ENCODE results near the gene PANX2. TPM values are rescaled to one million over a fixed set of nuclear protein-coding genes. Genes with fewer than 3 reads are reported as not detected.

The PANX2 gene
- total and polyA plus RNA-seq, 2 donors (not counting 1 experiment from before 2014, with no cell fraction given) = 0.04 to 0.59 TPM

DNA sequence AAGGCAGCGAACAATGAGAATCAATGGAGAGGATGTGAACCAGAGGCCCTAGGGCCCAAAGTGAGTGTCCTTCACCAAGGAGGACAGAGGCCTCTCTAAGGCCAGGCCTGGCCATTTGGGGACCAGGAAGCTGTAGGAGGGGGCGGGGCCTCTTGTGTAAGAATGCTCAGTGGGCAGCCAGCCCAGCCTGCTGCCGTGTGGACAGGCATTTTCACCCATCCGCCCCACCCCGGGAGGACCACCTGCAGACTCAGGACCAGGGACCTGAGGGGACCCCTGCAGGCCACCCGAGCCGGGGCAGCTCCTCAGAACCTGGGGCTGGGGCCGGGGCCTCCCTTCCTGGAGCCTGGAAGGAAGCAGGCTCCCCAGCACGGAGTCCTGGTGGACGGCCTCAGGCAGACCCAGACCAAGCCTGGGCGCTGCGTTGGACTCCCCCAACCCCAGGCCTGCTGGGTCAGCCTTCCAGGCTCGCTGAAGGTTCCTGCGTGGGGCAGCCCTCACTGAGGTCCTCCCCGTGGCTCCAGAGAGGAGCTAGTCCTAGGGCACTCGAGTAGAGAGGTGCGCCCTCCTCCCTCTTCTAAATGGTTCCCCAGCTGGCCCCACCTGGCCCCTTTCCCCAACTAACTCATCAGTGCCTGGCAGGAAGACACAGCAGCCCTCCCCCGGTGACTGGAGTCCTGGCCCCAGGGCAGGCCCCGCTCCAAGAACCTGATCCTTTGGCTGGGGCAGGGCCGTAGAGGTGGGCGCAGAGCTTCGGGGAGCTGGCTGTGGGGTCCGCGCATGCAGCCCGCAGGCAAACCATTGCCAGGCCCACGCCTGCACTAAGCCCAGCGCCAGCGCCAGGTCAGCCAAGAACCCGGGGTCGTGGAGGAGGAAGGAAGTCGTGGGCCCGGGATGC is 13.7 kb downstream of the PANX2 start:
- Mint-ChIP-seq H3K4me1 (peaks cover 35% of the 10 kb centered on the region), H3K27me3 (peaks cover 5% of the 10 kb centered on the region), H3K27ac (peak overlapping the region; percentile 65), H3K9me3 (ENCODE audit: insufficient read depth) (no peaks in the 10 kb centered on the region), H3K4me3 (peak overlapping the region; percentile 81)
- peak; percentile 40 for DNase-seq
- intact Hi-C loops (cut with micrococcal nuclease) = loop anchor here (1.0 to 2.0 kb wide), 2 partner anchors 11 to 17 kb away; partner anchors contain the start of gene SELENOO
- H3K27ac ChIP-seq (ENCODE audit: low read length in 2 of 2) = no peak overlapping the region
- H3K4me2 ChIP-seq (replicated peaks; ENCODE audit: low read depth, low read length, poor library complexity, severe bottlenecking) = peak overlapping the region; percentile 99
- TF ChIP-seq EZH2 (IDR thresholded peaks at IDR 0.05; ENCODE audit: borderline replicate concordance, insufficient read depth, low read depth, low read length, poor library complexity, severe bottlenecking) = no peak
- TF ChIP-seq, protein P1, sequence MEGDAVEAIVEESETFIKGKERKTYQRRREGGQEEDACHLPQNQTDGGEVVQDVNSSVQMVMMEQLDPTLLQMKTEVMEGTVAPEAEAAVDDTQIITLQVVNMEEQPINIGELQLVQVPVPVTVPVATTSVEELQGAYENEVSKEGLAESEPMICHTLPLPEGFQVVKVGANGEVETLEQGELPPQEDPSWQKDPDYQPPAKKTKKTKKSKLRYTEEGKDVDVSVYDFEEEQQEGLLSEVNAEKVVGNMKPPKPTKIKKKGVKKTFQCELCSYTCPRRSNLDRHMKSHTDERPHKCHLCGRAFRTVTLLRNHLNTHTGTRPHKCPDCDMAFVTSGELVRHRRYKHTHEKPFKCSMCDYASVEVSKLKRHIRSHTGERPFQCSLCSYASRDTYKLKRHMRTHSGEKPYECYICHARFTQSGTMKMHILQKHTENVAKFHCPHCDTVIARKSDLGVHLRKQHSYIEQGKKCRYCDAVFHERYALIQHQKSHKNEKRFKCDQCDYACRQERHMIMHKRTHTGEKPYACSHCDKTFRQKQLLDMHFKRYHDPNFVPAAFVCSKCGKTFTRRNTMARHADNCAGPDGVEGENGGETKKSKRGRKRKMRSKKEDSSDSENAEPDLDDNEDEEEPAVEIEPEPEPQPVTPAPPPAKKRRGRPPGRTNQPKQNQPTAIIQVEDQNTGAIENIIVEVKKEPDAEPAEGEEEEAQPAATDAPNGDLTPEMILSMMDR (IDR thresholded peaks at IDR 0.05) = no peak
- H3K9ac ChIP-seq (ENCODE audit: low read length) = peak overlapping the region; percentile 80
- no peak for ATAC-seq (ENCODE audit: low read depth)
- WGBS (ENCODE audit: insufficient coverage) = 64% methylated on average over 31 of the region's 32 CpGs
- peaks cover 47 to 52% of the 10 kb centered on the region in 2 donors for H3K4me1 ChIP-seq (ENCODE audit: control insufficient read depth in 2 of 2, insufficient read depth in 2 of 2, low read length in 2 of 2)
- peak overlapping the region in 2 of 5 experiments; percentile 62 to 70 for H3K4me3 ChIP-seq (ENCODE audit: control extremely low read depth in 1 of 5, extremely low read depth in 1 of 5, insufficient read depth in 1 of 5, low read depth in 2 of 5, low read length in 4 of 5)
- H3K27me3 ChIP-seq (replicated peaks in 1 of 4; ENCODE audit: control extremely low read depth in 1 of 4, control insufficient read depth in 3 of 4, insufficient read depth in 4 of 4, low read length in 3 of 4) = peaks cover 0 to 21% (median 2%) of the 10 kb centered on the region in 4 experiments
- ChIA-PET CTCF (interaction anchor here (0.5 to 0.9 kb wide), 2 partner anchors 11 to 25 kb away, joined by 3 to 4 read pairs; no protein-coding TSS in a partner anchor), POLR2A (interaction anchor here (1.1 kb wide), 1 partner anchor 11 kb away, joined by 3 read pairs; no protein-coding TSS in a partner anchor)
- H3K36me3 ChIP-seq (replicated peaks in 1 of 2; ENCODE audit: control extremely low read depth in 1 of 2, control insufficient read depth in 1 of 2, extremely low read depth in 1 of 2, insufficient read depth in 2 of 2, low read length in 1 of 2) = peaks cover 0 to 7% of the 10 kb centered on the region in 2 experiments
- peak overlapping the region; percentile 76 for H2AFZ ChIP-seq (ENCODE audit: insufficient read depth, low read depth, low read length, poor library complexity, severe bottlenecking)
- no peaks in the 10 kb centered on the region for H3K9me3 ChIP-seq (ENCODE audit: control extremely low read depth in 1 of 3, control insufficient read depth in 2 of 3, insufficient read depth in 1 of 3, low read length in 2 of 3)
- H4K20me1 ChIP-seq (ENCODE audit: control insufficient read depth, insufficient read depth, low read length, poor library complexity, severe bottlenecking) = no peaks in the 10 kb centered on the region
- peaks cover 11% of the 10 kb centered on the region for H3K79me2 ChIP-seq (ENCODE audit: control insufficient read depth, insufficient read depth, low read length)
